Body of pancreas (tissue), 4 donors: ENCODE data around the gene ERBB3.

ENCODE experiments used
- CTCF ChIP-seq, 7 experiments: fragments of 450-650 bp in 4 of 7; fragments of 200-600 bp in 3 of 7; sonication (generic) in 3 of 7; IDR thresholded peaks; one replicate each; pipeline ENCODE4 v1.5.1; 2016 to 2019; ENCODE audit warnings: antibody characterized with exemption in 7 of 7
- POLR2A ChIP-seq, 3 donors: fragments of 450-650 bp; IDR thresholded peaks; one replicate each; pipeline ENCODE4 v1.6.1; 2016; ENCODE audit warnings: antibody characterized with exemption in 3 of 3, mild to moderate bottlenecking in 2 of 3

GRCh38 chr12:56130876-56131275 lies 50.9 kb downstream of the ERBB3 start:
- TF ChIP-seq CTCF (IDR thresholded peaks at IDR 0.05), result no peak
- TF ChIP-seq POLR2A (IDR thresholded peaks at IDR 0.05), result no peak
